AG09319 (cell line): Measurements from ENCODE around the gene TRAPPC11.

Source experiments
- DNase-seq: peaks from one replicate; pipeline ENCODE4 v3.0.0-alpha.2; 2010; ENCODE audit warnings: low read depth; ENCODE audit errors: extremely low read depth
- CTCF ChIP-seq: IDR thresholded peaks from 2 replicates; pipeline ENCODE4 v1.5.1; 2011; ENCODE audit warnings: low read depth, mild to moderate bottlenecking, inconsistent platforms, low read length, moderate library complexity

The TRAPPC11 gene

GRCh38 chr4:183659029-183659871, at the start of gene TRAPPC11, which contains the start of gene RWDD4:
TRAPPC11 (plus strand) TSS chr4:183659293; CDS start chr4:183663868, 4,575 bp downstream.
RWDD4 (minus strand) TSS chr4:183659185; CDS start chr4:183658952, 233 bp downstream.
- TF ChIP-seq CTCF = no peak; the same call in none of the 2 replicates
- DNase-seq = peak; percentile 98

- no peak for TF ChIP-seq CTCF
- no peak for DNase-seq
These were observed 49.1 kb upstream of the TRAPPC11 start for GRCh38 chr4:183610033-183610432.

- TF ChIP-seq CTCF = no peak
- no peak for DNase-seq
These were observed 48.5 kb upstream of the TRAPPC11 start for GRCh38 chr4:183610613-183611012.

- no peak for DNase-seq
- no peak for TF ChIP-seq CTCF
These were observed 47.8 kb upstream of the TRAPPC11 start for GRCh38 chr4:183611210-183611830.

- DNase-seq = no peak
- no peak for TF ChIP-seq CTCF
These were observed 46.5 kb upstream of the TRAPPC11 start for GRCh38 chr4:183612329-183613250.

GRCh38 chr4:183617075-183617474, 42.0 kb upstream of the TRAPPC11 start:
- no peak for TF ChIP-seq CTCF
- no peak for DNase-seq
